Activated CD4-positive, alpha-beta T cell treated with anti-CD3 and anti-CD28 coated beads for 48 hours (primary cell): ENCODE results near the gene NCK1.

Source experiments
- DNase-seq: peaks from one replicate; pipeline ENCODE4 v3.0.0-alpha.2; 2020

The NCK1 gene

DNA sequence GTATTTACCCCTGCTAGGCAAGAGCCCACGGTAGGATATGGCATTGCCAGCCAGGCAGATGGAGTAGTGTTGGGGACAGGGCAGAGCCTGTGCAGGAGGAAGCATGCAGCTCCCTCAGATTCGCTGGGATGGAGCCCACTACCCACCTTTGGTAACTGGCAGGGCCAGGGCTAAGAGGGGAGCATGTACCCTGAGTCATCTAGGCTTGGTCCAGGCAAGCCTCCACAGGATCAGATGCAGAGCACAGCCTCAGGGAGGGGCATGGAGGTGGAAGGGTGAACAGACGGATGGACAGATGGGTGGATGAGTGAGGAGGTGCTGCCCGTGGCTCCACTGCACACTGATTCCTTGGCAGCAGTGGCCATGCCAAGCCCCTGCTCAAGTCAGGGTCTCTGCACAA, 128.8 kb downstream of the NCK1 start:
- DNase-seq = no peak

DNA sequence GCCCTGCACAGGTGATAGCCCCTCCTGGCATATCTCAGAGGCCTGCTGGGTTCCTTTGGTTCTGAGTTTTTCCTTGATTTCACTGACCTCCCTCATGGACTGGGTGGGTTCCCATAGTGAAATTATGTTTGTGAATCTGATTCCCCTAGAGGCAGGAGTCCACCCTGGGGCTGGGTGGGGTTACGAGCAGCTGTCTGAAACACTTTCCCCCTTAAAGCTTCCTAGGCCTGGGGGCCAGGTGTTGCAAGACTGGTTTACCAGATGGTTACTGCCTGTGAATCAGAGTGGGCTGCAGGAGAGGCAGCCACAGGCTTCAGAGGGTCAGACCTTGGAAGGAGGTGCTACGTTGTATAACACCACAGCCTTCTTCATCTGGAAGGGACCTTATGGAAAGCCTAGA, 130.1 kb downstream of the NCK1 start:
- no peak for DNase-seq

DNA sequence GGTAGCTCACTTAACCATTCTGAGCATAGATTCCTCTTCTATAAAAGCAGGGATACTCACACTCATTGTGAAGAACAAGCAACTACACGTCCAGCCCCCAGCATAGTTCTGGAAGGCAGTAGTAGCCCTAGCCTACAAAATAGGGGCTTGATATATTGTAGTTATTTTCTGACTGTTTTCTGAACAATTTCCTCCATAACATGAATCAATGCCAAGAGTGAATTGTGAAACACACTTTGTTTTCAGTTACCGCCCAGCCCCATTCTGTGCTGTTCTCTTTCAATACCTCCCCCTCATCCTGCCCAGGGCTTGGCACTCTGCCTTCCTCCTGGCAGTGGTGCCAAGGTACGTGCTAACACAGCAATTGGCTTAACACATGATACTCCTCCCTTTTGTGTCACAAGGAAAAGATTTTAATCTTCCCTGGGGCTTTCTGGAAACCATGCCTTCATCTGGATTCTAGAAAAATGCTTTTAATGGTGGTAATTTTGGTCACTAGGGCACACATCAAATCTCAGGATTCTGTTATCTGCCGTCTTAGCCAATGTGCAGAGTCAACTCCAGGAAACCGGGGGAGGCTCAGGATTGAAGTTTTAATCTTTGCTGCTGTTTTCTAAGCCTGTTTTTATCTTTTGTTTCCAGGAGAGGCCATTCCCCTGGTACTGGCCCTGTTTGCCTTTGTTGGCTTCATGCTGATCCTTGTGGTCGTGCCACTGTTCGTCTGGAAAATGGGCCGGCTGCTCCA, 132.9 kb downstream of the NCK1 start:
- peak; percentile 33 for DNase-seq

DNA sequence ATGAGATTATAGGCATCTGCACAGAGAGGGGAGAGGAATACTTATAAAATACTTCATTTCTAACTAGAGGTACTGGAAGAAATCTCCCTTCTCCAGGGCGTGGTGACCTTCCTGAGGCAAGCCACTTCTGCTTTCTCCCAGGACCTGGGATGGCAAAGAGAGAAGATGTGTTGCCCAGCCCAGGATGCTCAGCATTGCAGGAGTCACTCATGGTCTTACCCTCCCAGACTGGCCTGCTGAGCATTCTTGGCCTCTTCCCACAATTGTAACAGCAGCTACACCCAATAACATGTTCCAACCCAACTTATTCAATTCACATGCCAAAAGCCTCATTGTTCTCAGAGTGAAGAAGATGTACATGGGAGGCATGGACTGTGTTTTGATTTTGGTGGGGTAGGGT, 133.6 kb downstream of the NCK1 start:
- no peak for DNase-seq
